Common myeloid progenitor, CD34-positive (primary cell): ENCODE data around the gene CCNDBP1. TPM values are rescaled to one million over a fixed set of nuclear protein-coding genes. Genes with fewer than 3 reads are reported as not detected.

Source experiments
- CTCF ChIA-PET: fragments of 350-600 bp; sonication (Branson Sonifier 250); formaldehyde crosslinking; loops from one replicate; lab custom pipeline; 2021; ENCODE audit warnings: antibody characterized with exemption; lab: Charles Lee
- POLR2A ChIA-PET: fragments of 350-600 bp; sonication (Branson Sonifier 250); formaldehyde crosslinking; loops from one replicate; lab custom pipeline; 2021; ENCODE audit warnings: antibody characterized with exemption; lab: Charles Lee
- DNase-seq, 3 donors: peaks; one replicate each; pipeline versions ENCODE4 v3.0.0 to v3.0.0-alpha.2; 2013
- H3K27ac ChIP-seq, 2 experiments: 1 replicate in 1 of 2; 2 replicates in 1 of 2; pipeline ENCODE4 v1.7.0; 2013; ENCODE audit warnings: inconsistent platforms in 2 of 2, low read length in 2 of 2, mild to moderate bottlenecking in 2 of 2, low read depth in 1 of 2, moderate library complexity in 1 of 2; ENCODE audit not compliant: severe bottlenecking in 2 of 2, insufficient read depth in 1 of 2, poor library complexity in 1 of 2
- H3K27me3 ChIP-seq, 5 experiments: replicated peaks in 2 of 5; 1 replicate in 3 of 5; 2 replicates in 2 of 5; pipeline versions ENCODE4 v1.6.1 to v1.7.0; 2013; ENCODE audit warnings: low read length in 4 of 5, mild to moderate bottlenecking in 2 of 5, moderate library complexity in 2 of 5, inconsistent platforms in 1 of 5; ENCODE audit not compliant: insufficient read depth in 5 of 5, control insufficient read depth in 4 of 5
- H3K36me3 ChIP-seq, 4 experiments: 1 replicate in 2 of 4; 2 replicates in 2 of 4; pipeline versions ENCODE4 v1.6.1 to v1.7.0; 2013; ENCODE audit warnings: low read length in 3 of 4, control low read depth in 1 of 4, mild to moderate bottlenecking in 1 of 4; ENCODE audit not compliant: control insufficient read depth in 4 of 4, insufficient read depth in 4 of 4
- H3K4me1 ChIP-seq, 4 experiments: 1 replicate in 3 of 4; 2 replicates in 1 of 4; pipeline versions ENCODE4 v1.6.1 to v1.7.1; 2013; ENCODE audit warnings: low read length in 3 of 4, mild to moderate bottlenecking in 3 of 4, control low read depth in 1 of 4, inconsistent platforms in 1 of 4, moderate library complexity in 1 of 4; ENCODE audit not compliant: control insufficient read depth in 4 of 4, insufficient read depth in 4 of 4; ENCODE audit errors: control extremely low read depth in 1 of 4
- H3K4me3 ChIP-seq, 7 experiments: 1 replicate in 4 of 7; 2 replicates in 3 of 7; pipeline versions ENCODE4 v1.5.1 to v1.7.0; 2013; ENCODE audit warnings: mild to moderate bottlenecking in 7 of 7, low read length in 6 of 7, moderate library complexity in 6 of 7, inconsistent platforms in 2 of 7, low read depth in 2 of 7, control low read depth in 1 of 7; ENCODE audit not compliant: insufficient read depth in 4 of 7, control insufficient read depth in 1 of 7; ENCODE audit errors: extremely low read depth in 1 of 7
- H3K9me3 ChIP-seq, 5 experiments: 1 replicate in 4 of 5; 2 replicates in 1 of 5; pipeline versions ENCODE4 v1.6.1 to v1.7.1; 2013; ENCODE audit warnings: low read length in 4 of 5, mild to moderate bottlenecking in 2 of 5, inconsistent platforms in 1 of 5, low read depth in 1 of 5, moderate library complexity in 1 of 5; ENCODE audit not compliant: control insufficient read depth in 4 of 5, insufficient read depth in 2 of 5; ENCODE audit errors: control extremely low read depth in 1 of 5
- WGBS: methylation state at CpG from one replicate; pipeline ENCODE4 v1.1.5; 2013; ENCODE audit not compliant: insufficient coverage; 5-methylcytosine and 5-hydroxymethylcytosine counted together
- polyA plus RNA-seq: library from polyadenylated mRNA; unstranded; fragments of 120-200 nt; gene quantifications from one replicate; pipeline ENCODE4 v1.2.1, GENCODE V29; 2013

The CCNDBP1 gene, protein sequence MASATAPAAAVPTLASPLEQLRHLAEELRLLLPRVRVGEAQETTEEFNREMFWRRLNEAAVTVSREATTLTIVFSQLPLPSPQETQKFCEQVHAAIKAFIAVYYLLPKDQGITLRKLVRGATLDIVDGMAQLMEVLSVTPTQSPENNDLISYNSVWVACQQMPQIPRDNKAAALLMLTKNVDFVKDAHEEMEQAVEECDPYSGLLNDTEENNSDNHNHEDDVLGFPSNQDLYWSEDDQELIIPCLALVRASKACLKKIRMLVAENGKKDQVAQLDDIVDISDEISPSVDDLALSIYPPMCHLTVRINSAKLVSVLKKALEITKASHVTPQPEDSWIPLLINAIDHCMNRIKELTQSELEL
- 106 TPM for polyA plus RNA-seq

DNA sequence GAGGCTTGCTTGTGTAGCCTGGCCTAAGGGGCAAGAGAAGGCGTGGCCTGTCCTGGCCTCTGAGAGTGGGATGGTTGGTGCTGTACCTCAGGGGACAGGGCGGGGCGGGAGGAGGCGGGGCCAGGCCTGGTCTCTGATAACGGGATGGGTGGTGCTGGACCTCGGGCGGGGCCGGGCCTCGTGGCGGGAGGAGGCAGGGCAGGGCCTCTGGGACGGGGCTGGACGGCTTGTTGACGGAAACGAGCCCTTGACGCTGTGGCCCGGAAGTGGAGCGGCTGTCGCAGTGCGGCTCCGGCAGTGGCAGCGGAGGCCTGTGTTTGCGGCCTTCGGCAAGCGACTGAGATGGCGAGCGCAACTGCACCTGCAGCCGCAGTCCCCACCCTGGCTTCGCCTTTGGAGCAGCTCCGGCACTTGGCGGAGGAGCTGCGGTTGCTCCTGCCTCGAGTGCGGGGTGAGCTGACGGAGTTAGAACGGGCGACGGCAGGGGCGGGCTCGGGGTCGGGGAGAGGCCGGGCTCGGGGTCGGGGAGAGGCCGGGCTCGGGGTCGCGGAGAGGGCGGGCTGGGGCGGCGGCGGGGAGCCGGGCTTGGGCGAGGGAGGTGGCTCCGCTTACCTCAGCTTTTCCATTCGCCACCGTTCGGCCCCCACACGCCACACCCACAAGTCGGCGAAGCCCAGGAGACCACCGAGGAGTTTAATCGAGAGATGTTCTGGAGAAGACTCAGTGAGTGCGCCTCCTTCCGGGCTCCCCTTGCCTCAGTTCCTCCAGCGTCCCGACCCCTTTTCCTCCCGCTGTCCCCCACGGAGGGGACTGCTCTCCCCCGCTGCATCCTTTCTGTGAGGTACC lies at the start of gene CCNDBP1:
TSS of gene CCNDBP1 (plus strand) at position 247 of the 846 bp plus-strand sequence. CDS start at position 343, 96 bp downstream.
- ChIA-PET POLR2A (no interaction called here), CTCF (interaction anchor here (0.8 to 2.6 kb wide), 8 partner anchors 13 to 100 kb away, joined by 3 to 16 read pairs (median 6); no protein-coding TSS in a partner anchor)
- Histone ChIP-seq H3K4me1 (peaks cover 6 to 20% (median 15%) of the 10 kb centered on the region in 4 experiments), H3K27me3 (no peaks in the 10 kb centered on the region), H3K4me3 (peak within 1 kb of the TSS; percentile 67 to 87 (median 81)), H3K9me3 (no peaks in the 10 kb centered on the region), H3K27ac (peak within 1 kb of the TSS; percentile 59 to 89), H3K36me3 (peaks cover 5 to 25% (median 15%) of the 10 kb centered on the region in 4 experiments)
- under 1% methylated on average over 49 of the region's 69 CpGs for WGBS
- peak; percentile 88 to 94 (median 91) for DNase-seq

DNA sequence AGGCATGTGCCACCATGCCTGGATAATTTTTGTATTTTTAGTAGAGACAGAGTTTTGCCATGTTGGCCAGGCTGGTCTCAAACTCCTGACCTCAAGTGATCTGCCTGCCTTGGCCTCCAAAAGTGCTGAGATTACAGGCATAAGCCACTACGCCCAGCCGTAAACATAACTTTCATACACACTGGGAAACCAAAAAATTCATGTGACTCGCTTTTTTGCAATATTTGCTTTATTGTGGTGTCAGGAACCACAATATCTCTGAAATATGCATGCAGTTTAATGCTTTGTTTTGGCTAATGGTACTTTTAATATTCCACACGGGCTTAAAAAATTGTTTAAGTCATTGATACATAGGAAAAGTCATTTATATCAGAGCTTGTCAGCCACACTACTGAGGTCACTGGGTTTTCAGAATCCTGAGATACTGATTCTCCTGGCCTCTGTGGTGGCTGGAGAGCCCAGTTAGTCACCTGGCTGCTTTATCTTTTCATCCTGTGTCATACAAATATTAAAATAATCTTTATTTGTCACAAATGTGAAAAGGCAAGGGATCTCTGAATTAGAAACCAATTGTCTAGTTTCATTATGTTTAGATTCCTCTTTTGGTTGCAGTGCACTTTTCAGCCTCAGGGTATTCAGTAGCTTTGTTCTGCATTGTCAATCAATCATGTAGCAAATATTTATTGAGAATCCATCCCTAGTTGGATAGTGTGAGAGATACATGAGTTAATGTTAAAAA lies 41.8 kb upstream of the CCNDBP1 start:
- Histone ChIP-seq H3K9me3 (peaks cover 0 to 9% (median 3%) of the 10 kb centered on the region in 5 experiments), H3K27me3 (no peaks in the 10 kb centered on the region), H3K4me3 (no peak overlapping the region), H3K27ac (no peak overlapping the region), H3K36me3 (peaks cover 12 to 46% (median 23%) of the 10 kb centered on the region in 4 experiments), H3K4me1 (peaks cover 0 to 6% (median 2%) of the 10 kb centered on the region in 4 experiments)
- no peak for DNase-seq
- CTCF ChIA-PET = no interaction called here
- POLR2A ChIA-PET = no interaction called here
- whole genome bisulfite sequencing = 100% methylated on average over 1 of the region's 4 CpGs

DNA sequence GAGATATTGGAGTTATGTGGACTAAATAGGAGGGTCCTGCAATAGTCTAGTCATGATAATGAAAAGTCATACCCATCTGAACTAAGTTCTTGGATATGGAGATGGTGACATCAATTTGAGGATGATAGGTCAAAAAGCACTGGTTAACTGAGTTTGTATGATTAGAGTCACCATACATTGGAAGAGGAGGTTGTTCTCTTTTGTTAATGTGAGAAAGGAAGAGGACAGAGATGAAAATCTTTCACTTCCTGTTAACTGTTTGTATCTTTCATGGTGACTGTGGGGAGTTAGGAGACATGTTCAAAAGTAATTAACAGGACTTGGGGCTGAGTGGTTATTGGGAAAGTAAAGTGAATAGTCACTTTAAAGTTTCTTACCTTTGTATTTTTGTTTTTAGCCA lies 40.7 kb upstream of the CCNDBP1 start:
- no peak overlapping the region for H3K27ac ChIP-seq
- ChIA-PET POLR2A (no interaction called here), CTCF (no interaction called here)
- peak in 1 of 3 donors; percentile 6 for DNase-seq
- H3K4me1 ChIP-seq = peaks cover 0 to 6% (median 2%) of the 10 kb centered on the region in 4 experiments
- no peaks in the 10 kb centered on the region for H3K27me3 ChIP-seq
- no peak overlapping the region for H3K4me3 ChIP-seq
- peaks cover 0 to 9% (median 3%) of the 10 kb centered on the region in 5 experiments for H3K9me3 ChIP-seq
- H3K36me3 ChIP-seq = peaks cover 15 to 45% (median 24%) of the 10 kb centered on the region in 4 experiments

DNA sequence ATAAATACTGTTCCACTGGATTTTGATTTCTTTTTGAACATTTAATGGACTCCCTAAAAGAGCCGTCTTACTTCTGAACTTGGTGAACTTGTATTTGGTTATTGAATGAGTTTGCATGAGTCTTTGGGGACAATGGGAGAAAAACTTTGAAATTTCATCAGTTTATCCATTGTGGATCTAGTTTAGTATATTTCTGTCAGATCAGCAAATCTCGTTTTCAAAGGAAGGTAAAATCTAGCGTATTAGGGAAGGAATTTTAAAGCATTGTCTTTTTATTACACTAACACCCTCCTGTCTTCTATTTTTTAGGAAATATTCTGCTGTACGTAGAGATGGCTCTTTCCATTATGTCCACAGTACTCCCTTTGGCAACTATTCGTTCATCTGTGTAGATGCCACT lies 39.0 kb upstream of the CCNDBP1 start:
- no peak overlapping the region for H3K4me3 ChIP-seq
- peaks cover 8 to 40% (median 20%) of the 10 kb centered on the region in 4 experiments for H3K36me3 ChIP-seq
- peaks cover 0 to 6% (median 2%) of the 10 kb centered on the region in 4 experiments for H3K4me1 ChIP-seq
- peaks cover 0 to 4% (median 0%) of the 10 kb centered on the region in 5 experiments for H3K9me3 ChIP-seq
- H3K27me3 ChIP-seq = no peaks in the 10 kb centered on the region
- POLR2A ChIA-PET = no interaction called here
- CTCF ChIA-PET = interaction anchor here (1.2 kb wide), 1 partner anchor 14 kb away, joined by 3 read pairs; no protein-coding TSS in a partner anchor
- 100% methylated on average over 1 of the region's 5 CpGs for WGBS
- no peak for DNase-seq
- H3K27ac ChIP-seq = no peak overlapping the region

DNA sequence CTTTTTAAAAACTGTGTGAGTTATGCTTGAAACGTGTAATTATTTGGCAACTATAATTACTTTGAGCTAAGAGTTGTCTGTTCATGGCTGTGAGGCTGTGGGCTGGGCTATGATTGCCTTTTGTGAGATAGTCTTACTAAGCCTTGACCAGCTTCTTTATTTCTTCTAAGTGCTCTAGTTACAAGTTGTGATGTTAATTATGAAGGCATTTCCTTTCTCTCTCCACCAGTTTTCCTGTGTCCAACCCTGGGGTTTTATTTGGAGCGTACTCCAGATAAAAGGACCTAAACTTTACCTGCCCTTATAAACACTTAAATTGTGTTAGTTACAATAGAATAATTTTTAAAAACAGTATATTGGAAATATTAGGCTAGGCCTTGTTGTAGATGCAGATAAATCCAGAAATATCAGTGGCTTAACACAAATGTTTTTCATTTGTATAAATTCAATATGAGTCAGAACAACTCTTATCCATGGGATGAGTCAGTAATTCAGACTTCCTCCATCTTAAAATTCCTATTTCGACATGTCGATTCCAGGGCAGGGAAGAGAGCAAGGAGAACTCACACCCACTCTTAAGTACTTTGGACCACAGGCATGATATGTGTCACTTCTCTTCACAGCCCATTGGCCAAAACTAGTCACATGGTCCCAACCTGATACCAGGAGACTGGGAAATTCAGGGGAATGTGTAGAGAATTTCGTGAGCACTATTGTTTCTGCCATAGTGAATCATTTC lies 34.8 kb upstream of the CCNDBP1 start:
- H3K4me3 ChIP-seq = no peak overlapping the region
- no peaks in the 10 kb centered on the region for H3K9me3 ChIP-seq
- no peak for DNase-seq
- no peak overlapping the region for H3K27ac ChIP-seq
- ChIA-PET POLR2A (no interaction called here), CTCF (interaction anchor here (0.7 kb wide), 1 partner anchor 12 kb away, joined by 3 read pairs; no protein-coding TSS in a partner anchor)
- 100% methylated on average over 2 of the region's 5 CpGs for WGBS
- H3K36me3 ChIP-seq = peaks cover 25 to 60% (median 37%) of the 10 kb centered on the region in 4 experiments
- no peaks in the 10 kb centered on the region for H3K27me3 ChIP-seq
- peaks cover 0 to 3% (median 0%) of the 10 kb centered on the region in 4 experiments for H3K4me1 ChIP-seq

DNA sequence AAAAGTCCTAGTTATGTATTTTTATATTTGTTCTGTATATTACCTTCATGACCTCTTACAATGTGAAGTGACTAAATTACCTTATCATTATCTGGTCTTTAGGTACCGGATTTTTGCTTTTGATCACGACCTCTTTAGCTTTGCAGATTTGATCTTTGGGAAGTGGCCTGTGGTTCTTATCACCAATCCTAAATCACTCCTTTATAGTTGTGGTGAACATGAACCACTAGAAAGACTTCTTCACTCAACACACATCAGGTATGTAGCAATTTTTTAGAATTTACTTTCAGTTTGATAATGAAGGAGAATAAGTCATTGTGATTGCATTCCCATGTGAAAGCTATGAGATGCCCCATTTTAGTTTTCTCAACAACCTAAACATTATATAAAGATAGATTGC lies 33.5 kb upstream of the CCNDBP1 start:
- peaks cover 0 to 3% (median 0%) of the 10 kb centered on the region in 4 experiments for H3K4me1 ChIP-seq
- ChIA-PET POLR2A (no interaction called here), CTCF (no interaction called here)
- H3K27me3 ChIP-seq = no peaks in the 10 kb centered on the region
- no peaks in the 10 kb centered on the region for H3K9me3 ChIP-seq
- peaks cover 17 to 64% (median 40%) of the 10 kb centered on the region in 4 experiments for H3K36me3 ChIP-seq
- DNase-seq = peak in 2 of 3 donors; percentile 10
- 87% methylated on average over 2 of the region's 2 CpGs for WGBS
- no peak overlapping the region for H3K27ac ChIP-seq
- no peak overlapping the region for H3K4me3 ChIP-seq
